Measurements from ENCODE around the gene SLC12A2.

SLC12A2 gene

DNA sequence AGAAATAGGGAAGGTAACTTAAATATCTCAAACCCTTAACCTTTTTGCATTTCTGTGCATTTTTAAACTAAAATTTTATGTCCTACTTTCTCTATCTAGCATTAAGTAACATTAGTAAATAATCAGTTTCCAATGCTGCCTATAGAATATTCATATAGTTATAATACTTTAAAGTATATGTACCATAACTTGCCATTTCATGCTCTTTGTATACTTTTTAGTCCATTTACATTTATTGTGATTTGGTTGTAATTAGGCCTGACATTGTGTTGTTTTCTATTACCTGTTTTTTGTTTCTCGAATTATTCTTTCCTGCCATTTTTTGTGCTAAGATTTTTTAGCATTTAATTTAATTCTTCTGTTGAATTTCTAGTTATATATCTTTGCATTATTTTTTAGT, 13.7 kb downstream of the SLC12A2 start:
- DNase-seq (ENCODE audit: low read depth in 2 of 3, low spot score in 2 of 3): no peak

DNA sequence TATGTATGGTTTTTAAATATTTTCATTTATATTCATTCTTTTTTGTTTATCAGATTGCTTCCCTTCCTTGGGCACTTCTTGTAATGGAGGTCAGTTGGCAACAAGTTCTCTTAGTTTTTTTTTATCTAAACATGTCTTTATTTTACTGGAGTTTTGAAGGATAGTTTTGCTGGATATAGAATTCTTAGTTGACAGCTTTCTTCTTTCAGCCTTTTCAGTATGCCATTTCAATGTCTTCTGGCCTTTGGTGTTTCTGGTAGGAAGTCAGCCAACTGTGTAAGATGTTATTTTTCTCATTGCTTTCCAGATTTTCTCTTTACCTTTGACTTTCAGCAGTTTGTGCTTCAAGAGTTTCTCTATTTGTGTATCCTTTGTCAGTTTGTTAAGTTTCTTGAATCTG, 14.2 kb downstream of the SLC12A2 start:
- DNase-seq (ENCODE audit: low read depth in 2 of 3, low spot score in 2 of 3): no peak

DNA sequence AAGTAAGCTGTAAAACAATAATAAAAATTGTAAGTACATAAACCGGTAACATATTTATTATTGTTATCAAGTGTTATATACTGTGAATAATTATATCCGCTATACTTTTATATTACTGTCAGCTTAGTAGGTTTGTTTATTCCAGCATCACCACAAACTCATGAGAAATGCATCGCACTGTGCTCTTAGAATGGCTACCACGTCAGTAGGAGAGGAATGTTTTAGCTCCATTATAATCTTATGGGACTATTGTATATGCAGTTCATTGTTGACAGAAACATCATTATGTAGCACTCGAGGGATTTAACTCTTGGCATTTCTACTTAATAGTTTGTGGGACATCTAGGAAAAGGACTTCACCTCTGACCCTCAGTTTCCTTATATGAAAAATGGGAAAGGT, 16.4 kb downstream of the SLC12A2 start:
- no peak for DNase-seq (ENCODE audit: low read depth in 2 of 3, low spot score in 2 of 3)

DNA sequence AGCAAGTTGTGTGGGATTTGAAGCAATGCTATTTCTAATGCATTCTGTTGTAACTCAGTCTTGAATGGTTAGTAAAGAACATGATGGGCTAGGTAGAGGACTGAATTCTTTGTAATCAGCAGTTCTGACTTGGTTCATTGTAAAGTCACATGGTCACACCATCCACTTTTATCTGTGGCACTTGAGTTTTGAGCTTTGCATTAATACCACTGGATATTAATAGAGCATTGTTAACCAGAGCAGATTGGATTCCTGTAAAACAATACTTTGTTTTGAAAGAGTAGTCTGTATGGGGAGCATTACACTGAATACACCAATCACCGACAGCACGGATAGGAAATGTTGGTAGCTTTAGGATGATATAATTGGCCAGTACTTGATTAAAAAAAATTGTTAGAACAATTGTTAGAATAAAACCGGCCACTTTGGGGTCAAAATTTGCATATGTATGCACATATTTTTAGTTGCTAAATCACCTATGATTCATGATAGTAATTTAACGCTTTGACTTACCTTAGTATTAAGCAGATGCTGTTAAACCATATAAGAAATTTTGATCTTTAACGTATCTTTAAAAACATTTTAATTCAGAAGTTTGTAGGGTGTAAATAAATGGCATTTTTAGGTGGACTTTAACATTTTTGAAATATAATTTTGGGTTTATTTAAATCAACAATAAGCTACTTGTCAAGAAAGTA, 17.4 kb downstream of the SLC12A2 start:
- DNase-seq (ENCODE audit: low read depth in 2 of 3, low spot score in 2 of 3): no peak

DNA sequence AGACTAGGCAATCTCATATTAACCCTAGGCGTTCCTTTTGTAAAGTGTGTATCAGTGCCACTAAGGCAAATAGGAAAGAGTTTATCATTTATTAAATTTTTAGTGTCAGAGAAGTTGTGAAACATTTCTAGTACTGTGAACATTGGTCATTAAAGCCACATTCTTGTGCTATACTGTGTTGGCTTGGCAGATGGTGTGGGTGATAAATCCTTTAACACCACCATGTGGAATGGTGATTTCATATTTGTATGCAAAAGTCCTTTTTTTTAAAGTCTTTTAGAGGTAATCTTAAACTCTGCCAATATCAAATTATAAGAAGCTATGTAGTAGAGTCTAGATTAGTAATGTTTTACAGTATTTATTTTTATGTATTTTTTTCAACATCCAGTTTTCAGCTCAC, 18.1 kb downstream of the SLC12A2 start:
- DNase-seq (ENCODE audit: low read depth in 2 of 3, low spot score in 2 of 3): no peak

DNA sequence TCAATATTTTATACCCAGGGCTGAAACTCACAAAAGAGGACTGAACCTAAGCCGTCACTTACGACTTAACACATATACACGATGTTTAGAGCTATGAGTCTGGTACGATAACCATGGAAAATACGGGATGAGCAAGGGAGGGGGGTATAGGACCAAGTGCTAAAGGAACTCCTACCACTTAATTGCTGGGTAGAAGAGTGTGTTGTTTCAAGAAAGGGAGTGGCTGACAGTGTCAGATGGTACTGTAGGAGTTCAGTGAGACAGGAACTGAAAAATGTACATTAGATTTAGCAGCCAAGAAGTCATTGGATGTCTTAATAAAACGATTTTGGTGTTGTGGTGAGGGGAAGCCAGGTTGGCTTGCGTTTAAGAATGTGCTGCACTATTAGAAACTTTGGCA, 21.6 kb downstream of the SLC12A2 start:
- DNase-seq (ENCODE audit: low read depth in 2 of 3, low spot score in 2 of 3): no peak

DNA sequence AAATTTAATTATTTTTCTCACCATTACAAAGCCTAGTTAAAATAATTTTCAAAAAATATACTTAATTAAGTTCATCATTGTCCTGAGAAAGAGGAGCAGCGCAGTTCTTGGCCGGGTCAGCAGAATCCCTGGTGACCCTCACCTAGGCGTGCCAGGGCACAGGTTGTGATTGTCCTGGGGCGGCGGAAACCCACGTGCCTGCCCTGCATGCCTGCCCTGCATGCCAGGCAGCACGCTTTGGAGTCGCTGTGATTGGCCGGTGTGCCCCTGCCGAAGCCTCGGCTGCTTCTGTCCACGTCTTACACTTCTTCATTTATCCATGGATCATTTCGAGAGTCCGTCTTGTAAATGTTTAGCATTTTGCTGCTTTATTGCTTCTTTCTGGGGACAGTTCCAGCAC, 25.6 kb downstream of the SLC12A2 start:
- no peak for DNase-seq (ENCODE audit: low read depth in 2 of 3, low spot score in 2 of 3)

DNA sequence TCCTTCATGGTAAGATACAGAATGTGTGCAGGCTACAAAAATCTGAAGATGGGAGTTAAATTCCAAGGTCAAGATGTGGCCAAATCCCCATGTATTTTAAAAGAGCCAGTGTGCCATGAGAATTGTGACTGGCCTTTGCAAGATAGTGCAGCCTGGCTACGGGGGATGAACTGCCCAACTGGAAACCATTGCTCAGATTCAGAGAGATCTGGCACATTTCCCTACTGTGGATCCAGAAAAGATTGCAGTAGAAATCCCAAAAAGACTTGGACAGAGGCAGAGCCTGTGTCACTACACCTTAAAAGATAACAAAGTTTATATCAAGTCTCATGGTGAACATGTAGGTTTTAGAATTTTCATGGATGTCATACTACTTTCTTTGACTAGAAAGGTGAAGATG, 26.2 kb downstream of the SLC12A2 start:
- no peak for DNase-seq (ENCODE audit: low read depth in 2 of 3, low spot score in 2 of 3)

DNA sequence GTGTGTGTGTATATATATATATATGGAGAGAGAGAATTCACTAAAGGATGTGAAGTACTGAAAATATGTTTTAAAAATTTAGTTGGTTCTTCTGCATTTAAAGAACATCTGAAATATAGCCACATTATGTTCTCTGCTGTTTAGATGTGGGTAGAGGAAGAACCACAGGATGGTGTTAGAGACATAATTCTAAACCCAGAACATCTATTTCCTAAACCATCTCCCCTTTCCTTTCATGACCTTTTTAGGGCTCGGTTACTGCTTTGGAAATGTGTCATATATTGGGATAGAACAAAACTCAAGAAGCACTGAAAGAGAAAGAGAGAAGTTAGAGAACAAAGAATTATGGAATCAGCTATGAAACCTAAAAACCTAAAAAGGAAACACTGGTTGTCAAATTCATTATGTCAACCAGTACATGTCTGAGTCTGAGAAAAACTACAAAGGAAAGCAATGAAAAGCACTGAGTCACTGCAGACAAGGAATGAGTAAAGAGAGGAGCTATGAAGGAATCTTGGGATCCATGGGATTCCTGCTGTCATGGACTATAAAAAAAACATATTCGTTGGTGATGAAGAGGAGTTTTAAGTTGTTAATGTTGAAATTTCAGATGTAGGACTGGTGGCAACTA, 28.4 kb downstream of the SLC12A2 start:
- DNase-seq (ENCODE audit: low read depth in 2 of 3, low spot score in 2 of 3): no peak

DNA sequence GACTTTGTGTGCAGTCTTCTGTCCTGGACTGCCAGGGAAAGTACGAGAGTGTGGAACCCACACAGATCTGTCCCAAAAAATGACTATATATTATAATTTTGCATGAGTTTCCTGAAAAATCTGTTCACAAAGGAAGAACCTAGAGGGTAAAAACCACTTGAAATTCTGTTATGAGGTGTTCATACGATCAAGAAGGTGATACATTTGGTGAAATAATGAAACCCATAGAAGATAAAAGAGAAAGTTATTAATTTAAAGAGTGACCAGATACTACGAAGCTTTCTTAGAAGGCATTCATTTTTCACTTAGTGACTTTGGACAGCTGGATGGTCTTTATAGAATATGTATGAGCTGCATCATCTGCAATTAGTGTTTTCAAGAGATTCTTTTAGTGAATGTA, 32.9 kb downstream of the SLC12A2 start:
- DNase-seq (ENCODE audit: low read depth in 2 of 3, low spot score in 2 of 3): no peak

DNA sequence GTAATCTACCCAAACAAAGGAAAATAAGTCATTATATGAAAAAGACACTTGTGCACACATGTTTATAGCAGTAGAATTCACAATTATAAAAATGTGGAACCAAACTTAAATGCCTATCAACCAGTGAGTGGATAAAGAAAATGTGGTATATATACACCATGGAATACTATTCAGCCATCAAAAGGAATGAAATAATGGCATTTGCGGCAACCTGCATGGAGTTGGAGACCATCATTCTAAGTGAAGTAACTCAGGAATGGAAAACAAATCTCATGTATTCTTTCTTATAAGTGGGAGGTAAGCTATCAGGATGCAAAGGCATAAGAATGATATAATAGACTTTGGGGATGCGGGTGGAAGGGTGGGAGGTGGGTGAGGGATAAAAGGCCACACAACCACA, 34.6 kb downstream of the SLC12A2 start:
- DNase-seq (ENCODE audit: low read depth in 2 of 3, low spot score in 2 of 3): no peak

DNA sequence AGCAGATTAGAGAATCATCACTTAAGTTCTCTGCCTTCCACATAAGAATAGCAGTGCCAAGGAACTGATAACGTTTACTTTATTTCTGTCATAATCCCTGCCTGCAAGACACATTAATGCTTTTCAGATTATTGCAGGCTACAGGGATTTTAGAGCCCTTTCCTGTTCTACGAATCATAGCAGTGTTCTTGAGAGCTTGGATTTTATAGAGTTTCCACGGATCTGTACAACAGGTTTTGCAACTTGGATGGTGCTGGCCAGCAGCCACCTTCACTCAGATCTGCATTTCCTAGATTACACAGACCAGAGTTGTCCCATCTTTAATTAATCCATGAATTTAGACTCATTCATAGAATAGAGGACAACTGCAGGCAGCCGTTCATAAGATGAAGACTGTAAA, 38.1 kb downstream of the SLC12A2 start:
- DNase-seq (ENCODE audit: low read depth in 2 of 3, low spot score in 2 of 3): no peak

DNA sequence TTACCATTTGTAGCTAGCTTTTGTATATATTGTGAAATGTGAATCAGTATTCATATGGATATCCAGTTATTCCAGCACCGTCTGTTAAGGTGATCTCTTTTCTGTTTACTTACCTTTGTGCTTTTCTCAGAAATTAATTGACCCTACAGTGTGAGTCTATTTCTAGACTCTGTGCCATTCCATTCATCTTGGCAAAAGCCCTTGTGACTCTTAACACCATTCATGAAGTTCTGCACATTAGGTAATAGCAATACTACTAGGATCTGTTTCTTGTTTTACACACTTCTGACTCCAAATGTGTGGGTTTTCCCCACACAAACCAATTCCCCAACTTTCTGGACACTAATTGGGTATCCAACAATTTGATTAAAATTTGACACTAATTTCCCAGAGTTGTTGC, 40.4 kb downstream of the SLC12A2 start:
- no peak for DNase-seq (ENCODE audit: low read depth in 2 of 3, low spot score in 2 of 3)

DNA sequence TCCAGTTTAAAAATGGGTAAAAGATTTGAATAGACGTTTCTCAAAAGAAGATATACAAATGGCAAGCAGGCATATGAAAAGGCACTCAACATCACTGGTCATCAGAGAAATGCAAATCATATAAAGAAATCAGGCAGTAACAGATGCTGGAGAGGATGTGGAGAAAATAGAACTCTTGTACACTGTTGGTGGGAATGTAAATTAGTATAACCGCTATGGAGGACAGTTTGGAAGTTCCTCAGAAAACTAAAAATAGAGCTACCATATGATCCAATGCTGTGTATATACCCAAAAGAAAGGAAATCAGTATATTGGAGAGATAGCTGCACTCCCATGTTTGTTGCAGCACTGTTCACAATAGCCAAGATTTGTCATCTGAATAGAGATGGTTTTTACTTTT, 42.7 kb downstream of the SLC12A2 start:
- no peak for DNase-seq (ENCODE audit: low read depth in 2 of 3, low spot score in 2 of 3)

DNA sequence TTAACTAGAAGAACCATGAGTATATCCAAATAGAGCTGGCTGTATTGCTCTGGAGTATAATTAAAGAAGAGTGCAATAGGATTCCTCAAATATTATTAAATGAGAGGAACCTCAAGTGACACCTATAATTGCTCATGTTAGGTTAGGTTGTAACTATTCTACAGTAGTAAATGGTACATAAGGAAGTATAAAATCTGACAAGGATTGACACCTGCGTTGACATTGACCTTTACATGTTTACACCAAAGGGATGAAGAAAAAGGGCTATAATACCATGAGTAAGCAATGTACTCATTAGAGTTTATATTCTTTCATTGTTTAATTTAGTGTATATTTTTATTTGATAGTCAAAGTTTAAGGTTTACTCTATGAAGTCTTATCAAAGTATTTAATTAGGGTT, 48.9 kb downstream of the SLC12A2 start:
- no peak for DNase-seq (ENCODE audit: low read depth in 2 of 3, low spot score in 2 of 3)

DNA sequence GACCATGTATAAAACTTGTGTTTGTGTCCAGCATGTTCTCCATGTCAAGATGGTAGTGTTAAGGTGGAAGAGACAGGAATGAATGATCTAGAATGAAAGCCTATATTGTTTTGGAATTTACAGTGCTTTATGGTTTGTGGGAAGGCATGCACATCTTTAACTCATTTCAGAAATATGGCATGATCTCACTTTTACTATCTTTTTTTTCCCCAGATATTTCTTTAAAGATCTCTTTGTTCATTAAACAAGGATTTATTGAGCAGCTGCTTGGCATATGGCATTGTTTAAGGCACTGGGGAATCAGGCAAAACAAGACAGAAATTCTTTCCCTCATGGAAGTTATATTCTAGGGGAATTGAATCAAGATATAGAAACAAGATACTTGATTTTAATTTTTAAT, 51.7 kb downstream of the SLC12A2 start:
- DNase-seq (ENCODE audit: low read depth in 2 of 3, low spot score in 2 of 3): no peak

DNA sequence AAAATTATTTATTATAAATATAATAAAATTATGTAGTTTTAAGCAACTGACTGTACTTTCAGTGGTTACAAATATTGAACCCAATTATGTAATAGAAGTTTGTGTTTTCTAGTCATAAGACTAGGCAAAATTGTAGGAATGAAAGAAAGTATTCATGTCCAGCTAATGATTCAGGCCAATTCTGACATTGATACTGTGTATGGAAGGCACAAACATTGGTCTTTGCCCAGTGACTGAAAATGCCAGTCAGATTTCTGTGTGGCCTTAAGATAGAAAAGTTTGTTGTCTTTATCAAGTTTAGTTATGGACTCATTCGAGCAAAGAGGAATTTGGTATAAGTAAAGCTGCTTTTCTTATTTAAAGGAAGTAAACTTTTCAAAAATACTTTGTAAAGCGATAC, 60.3 kb downstream of the SLC12A2 start:
- no peak for DNase-seq (ENCODE audit: low read depth in 2 of 3, low spot score in 2 of 3)

DNA sequence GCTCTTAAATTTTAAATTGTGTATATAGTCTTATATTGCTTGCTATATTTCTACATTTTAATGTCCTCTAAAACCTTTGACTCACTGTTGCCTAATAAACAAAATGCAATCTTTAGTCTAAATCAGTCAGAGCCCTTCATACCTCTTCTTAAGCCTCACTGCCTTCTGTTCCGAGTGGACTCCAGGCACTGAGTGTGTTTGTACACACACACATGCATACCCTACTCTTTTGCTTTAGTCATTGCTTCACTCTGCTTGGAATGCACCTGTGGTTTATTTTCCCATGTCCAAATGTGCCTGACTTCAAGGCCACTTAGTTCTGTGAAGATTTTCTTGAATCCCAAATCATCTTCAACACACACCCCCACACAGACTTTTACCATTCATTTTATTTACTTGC, 60.9 kb downstream of the SLC12A2 start:
- no peak for DNase-seq (ENCODE audit: low read depth in 2 of 3, low spot score in 2 of 3)

DNA sequence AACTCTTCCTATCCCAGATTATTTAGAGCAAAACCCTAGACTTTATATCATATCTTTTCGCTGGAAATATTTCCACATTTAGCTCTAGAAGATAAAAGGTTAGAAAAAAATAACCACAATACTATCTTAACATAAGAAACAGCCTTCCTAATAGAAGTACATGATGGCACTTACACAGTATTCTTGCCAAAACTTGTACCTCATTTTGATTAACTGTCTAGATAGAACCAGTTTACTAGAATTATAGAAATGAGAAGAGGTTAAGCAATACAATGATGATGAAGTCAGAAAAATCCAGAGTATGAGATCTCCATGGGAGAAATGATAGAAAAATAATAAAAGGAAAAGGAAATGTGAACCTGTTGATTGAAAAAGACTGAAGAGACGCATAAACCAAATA, 63.1 kb downstream of the SLC12A2 start:
- DNase-seq (ENCODE audit: low read depth in 2 of 3, low spot score in 2 of 3): no peak

DNA sequence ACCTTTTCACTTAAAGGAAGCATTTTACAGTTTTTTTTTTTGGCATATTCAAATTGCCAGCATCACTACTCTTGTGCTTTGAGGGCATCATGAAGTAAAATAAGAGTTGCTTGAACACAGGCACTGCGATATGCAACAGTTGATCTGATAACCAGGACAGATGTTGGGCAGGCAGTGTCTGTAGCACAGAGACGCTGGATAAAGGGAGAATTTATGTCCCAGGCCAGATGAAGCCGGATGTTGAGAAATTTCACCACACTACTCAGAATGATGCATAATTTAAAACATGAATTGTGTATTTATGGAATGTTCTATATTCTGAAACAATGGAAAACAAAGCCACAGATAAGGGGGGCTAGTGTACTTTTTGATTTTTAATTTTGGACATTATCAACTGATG, 71.4 kb downstream of the SLC12A2 start:
- no peak for DNase-seq (ENCODE audit: low read depth in 2 of 3, low spot score in 2 of 3)

DNA sequence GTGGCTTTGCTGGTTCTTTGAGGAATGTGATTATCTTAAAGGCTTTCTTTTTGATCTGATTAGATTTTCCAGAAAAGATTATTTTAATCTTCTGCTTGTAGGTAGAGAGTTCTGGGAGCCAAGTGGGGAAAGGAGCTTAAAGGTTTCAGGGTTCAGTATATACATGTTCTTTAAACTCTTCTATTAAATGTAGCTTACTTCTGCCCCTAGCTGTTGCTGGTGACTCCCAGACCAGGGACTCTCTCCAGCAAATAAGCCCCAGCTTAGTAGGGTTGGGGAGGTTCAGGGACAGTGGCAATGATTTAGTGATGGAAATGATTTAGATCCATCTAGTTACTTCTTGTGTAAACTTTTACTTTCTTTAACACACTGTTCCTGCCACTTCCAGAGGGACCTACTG, 72.2 kb downstream of the SLC12A2 start:
- no peak for DNase-seq (ENCODE audit: low read depth in 2 of 3, low spot score in 2 of 3)

DNA sequence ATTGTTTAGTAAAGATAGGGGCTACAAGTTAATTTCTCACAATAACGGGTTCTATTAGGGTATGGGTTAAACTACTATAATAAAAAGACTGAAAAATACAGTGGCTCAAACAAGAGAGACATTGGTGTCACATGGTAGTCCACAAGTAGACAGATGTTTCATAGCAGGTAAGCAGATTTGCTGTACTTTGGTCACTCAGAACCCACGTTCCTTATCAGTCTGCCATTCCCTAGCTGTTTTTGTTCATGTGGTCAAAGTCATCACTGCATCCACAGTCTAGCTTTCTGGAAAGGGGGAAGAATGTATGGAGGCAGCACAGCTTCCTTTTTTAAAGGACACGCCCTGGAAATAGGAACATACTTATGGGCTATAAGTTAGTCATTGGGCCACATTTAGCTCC, 73.0 kb downstream of the SLC12A2 start:
- no peak for DNase-seq (ENCODE audit: low read depth in 2 of 3, low spot score in 2 of 3)

DNA sequence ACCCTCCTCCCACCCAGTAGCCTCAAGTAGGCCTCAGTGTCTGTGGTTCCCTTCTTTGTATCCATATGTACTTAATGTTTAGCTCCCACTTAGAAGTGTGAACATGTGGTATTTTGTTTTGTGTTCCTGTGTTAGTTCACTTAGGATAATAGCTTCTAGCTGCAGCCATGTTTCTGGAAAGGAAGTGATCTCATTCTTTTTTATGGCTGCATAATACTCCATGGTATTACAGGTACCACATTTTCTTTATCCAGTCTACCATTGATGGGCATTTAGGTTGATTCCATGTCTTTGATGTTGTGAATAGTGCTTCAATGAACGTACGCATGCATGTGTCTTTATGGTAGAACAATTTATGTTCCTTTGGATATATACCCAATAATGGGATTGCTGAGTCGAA, 74.8 kb downstream of the SLC12A2 start:
- no peak for DNase-seq (ENCODE audit: low read depth in 2 of 3, low spot score in 2 of 3)

All from activated CD8-positive, alpha-beta memory T cell treated with anti-CD3 and anti-CD28 coated beads for 48 hours (primary cell).